Frontal cortex (tissue), 4 donors: ENCODE measurements around the gene IDH3A. TPM values are rescaled to one million over a fixed set of nuclear protein-coding genes. Genes with fewer than 3 reads are reported as not detected.

Source experiments
- DNase-seq, 2 donors: peaks; one replicate each; pipeline ENCODE4 v3.0.0; 2012; ENCODE audit warnings: low spot score in 2 of 2
- FAIRE-seq: peaks from 2 replicates; lab custom pipeline; 2012; peaks lifted over from hg19 to GRCh38; lab: Jason Lieb, UNC
- total RNA-seq: library from RNA; depleted of rRNA; stranded (reverse); fragments of >200 nt; gene quantifications from one replicate; pipeline ENCODE4 v1.2.3, GENCODE V29; 2014
- donor health status: control.
- donor health status: control.
- donor health status: control.

The IDH3A gene
- total RNA-seq, 1 donor from 2014 or later: 46.1 TPM

- FAIRE-seq (no peak), DNase-seq (no peak)
Observed at GRCh38 chr15:78197632-78198031, 48.5 kb downstream of the IDH3A start.

GRCh38 chr15:78200276-78200930, 51.2 kb downstream of the IDH3A start:
- no peak for DNase-seq
- FAIRE-seq: no peak

- DNase-seq (no peak), FAIRE-seq (no peak)
Observed at GRCh38 chr15:78201281-78202190, 52.4 kb downstream of the IDH3A start.

- DNase-seq: peak; percentile 35 to 64
- no peak for FAIRE-seq
Observed at GRCh38 chr15:78203346-78204225, 54.4 kb downstream of the IDH3A start.

- DNase-seq (no peak), FAIRE-seq (no peak)
Observed at GRCh38 chr15:78204351-78205309, 55.5 kb downstream of the IDH3A start.

- DNase-seq (no peak), FAIRE-seq (no peak)
Observed at GRCh38 chr15:78205337-78205736, 56.2 kb downstream of the IDH3A start.

- peak in 1 of 2 donors; percentile 3 for DNase-seq
- no peak for FAIRE-seq
Observed at GRCh38 chr15:78205856-78206255, 56.7 kb downstream of the IDH3A start.

GRCh38 chr15:78206326-78207109, 57.4 kb downstream of the IDH3A start:
- DNase-seq (peak in 1 of 2 donors; percentile 1), FAIRE-seq (no peak)

GRCh38 chr15:78207110-78207458, 57.9 kb downstream of the IDH3A start:
- FAIRE-seq: no peak
- peak in 1 of 2 donors; percentile 6 for DNase-seq

GRCh38 chr15:78207641-78208340, 58.6 kb downstream of the IDH3A start:
- FAIRE-seq: no peak
- DNase-seq: no peak

- no peak for FAIRE-seq
- no peak for DNase-seq
Observed at GRCh38 chr15:78208341-78208844, 59.2 kb downstream of the IDH3A start.

- peak in 1 of 2 donors; percentile 4 for DNase-seq
- FAIRE-seq: no peak
Observed at GRCh38 chr15:78208887-78209645, 59.9 kb downstream of the IDH3A start.

- FAIRE-seq: no peak
- peak in 1 of 2 donors; percentile 4 for DNase-seq
Observed at GRCh38 chr15:78209646-78210348, 60.6 kb downstream of the IDH3A start.

- DNase-seq (peak in 1 of 2 donors; percentile 2), FAIRE-seq (no peak)
Observed at GRCh38 chr15:78210349-78210717, 61.2 kb downstream of the IDH3A start.

GRCh38 chr15:78211189-78211921, 62.2 kb downstream of the IDH3A start:
- no peak for FAIRE-seq

GRCh38 chr15:78212008-78212407, 62.8 kb downstream of the IDH3A start:
- DNase-seq: no peak

More at GRCh38 chr15:78211189-78211921, 62.2 kb downstream of the IDH3A start:
- DNase-seq: no peak

More at GRCh38 chr15:78212008-78212407, 62.8 kb downstream of the IDH3A start:
- FAIRE-seq: no peak
